K562 (cell line): ENCODE results near the gene HNRNPA3. TPM values are rescaled to one million over a fixed set of nuclear protein-coding genes. Genes with fewer than 3 reads are reported as not detected.

Experiments
- GATA2 ChIP-seq: sonication (generic); formaldehyde crosslinking; IDR thresholded peaks from 2 replicates; pipeline ENCODE4 v1.4.0; 2020; ENCODE audit warnings: mild to moderate bottlenecking, missing genetic modification reagents
- HOMEZ ChIP-seq: fragments of 250-450 bp; sonication (Bioruptor Pico); IDR thresholded peaks from 2 replicates; pipeline ENCODE4 v1.4.0; 2020; ENCODE audit warnings: mild to moderate bottlenecking, moderate library complexity
- ID3 ChIP-seq, 2 experiments: fragments of 250-450 bp in 1 of 2; fragments of 450-650 bp in 1 of 2; sonication (Bioruptor Pico) in 1 of 2; IDR thresholded peaks; 2 replicates each; pipeline versions ENCODE4 v1.6.1 to v1.8.0; 2016 to 2021; ENCODE audit warnings: mild to moderate bottlenecking in 2 of 2, moderate library complexity in 2 of 2, missing compliant biosample characterization in 1 of 2, missing genetic modification characterization in 1 of 2
- JUNB ChIP-seq: fragments of 450-650 bp; formaldehyde crosslinking; conservative IDR thresholded peaks from 2 replicates; pipeline ENCODE4 v1.4.0; 2020; ENCODE audit warnings: mild to moderate bottlenecking
- JUND ChIP-seq, 2 experiments: IDR thresholded peaks; 2 replicates in 1 of 2; 3 replicates in 1 of 2; pipeline ENCODE4 v1.6.1; 2011; ENCODE audit warnings: borderline replicate concordance in 2 of 2, low read depth in 2 of 2, low read length in 2 of 2, improper control_type of control experiment in 1 of 2, missing biosample characterization in 1 of 2, missing genetic modification characterization in 1 of 2, missing genetic modification reagents in 1 of 2
- MAZ ChIP-seq, 2 experiments: fragments of 450-650 bp in 1 of 2; sonication (generic) in 1 of 2; formaldehyde crosslinking; IDR thresholded peaks in 1 of 2; conservative IDR thresholded peaks in 1 of 2; 2 replicates each; pipeline versions ENCODE4 v1.4.0 to v1.5.0; 2020; ENCODE audit warnings: mild to moderate bottlenecking in 1 of 2, missing genetic modification reagents in 1 of 2
- MEF2D ChIP-seq: conservative IDR thresholded peaks from 2 replicates; pipeline ENCODE4 v1.6.1; 2016; ENCODE audit warnings: low read depth, missing genetic modification characterization, missing compliant biosample characterization
- PHF21A ChIP-seq: fragments of 450-650 bp; IDR thresholded peaks from 2 replicates; pipeline ENCODE4 v1.6.1; 2017; ENCODE audit warnings: low read depth, borderline replicate concordance
- PRDM10 ChIP-seq: fragments of 450-650 bp; IDR thresholded peaks from 2 replicates; pipeline ENCODE4 v1.6.1; 2018; ENCODE audit not compliant: partially characterized antibody
- RHOXF2B ChIP-seq: fragments of 250-450 bp; sonication (Bioruptor Pico); conservative IDR thresholded peaks from 2 replicates; pipeline ENCODE4 v1.5.1; 2021
- RUNX1 ChIP-seq: sonication (generic); IDR thresholded peaks from 2 replicates; pipeline ENCODE4 v1.6.1; 2016; ENCODE audit warnings: antibody characterized with exemption, low read depth
- SIRT6 ChIP-seq: IDR thresholded peaks from one replicate; pipeline ENCODE4 v1.6.1; 2012; ENCODE audit warnings: low read depth, mild to moderate bottlenecking, control low read depth, inconsistent platforms, low read length, moderate library complexity
- SPI1 ChIP-seq: IDR thresholded peaks from 2 replicates; pipeline ENCODE4 v1.6.1; 2011; ENCODE audit warnings: low read depth, low read length, control low read depth, borderline replicate concordance
- ZNF41 ChIP-seq: fragments of 250-450 bp; sonication (Bioruptor Pico); conservative IDR thresholded peaks from 2 replicates; pipeline ENCODE4 v1.4.0; 2020; ENCODE audit warnings: mild to moderate bottlenecking
- ZNF668 ChIP-seq: fragments of 250-450 bp; sonication (Bioruptor Pico); IDR thresholded peaks from 2 replicates; pipeline ENCODE4 v1.8.0; 2022; ENCODE audit warnings: mild to moderate bottlenecking, inconsistent platforms
- polyA plus RNA-seq, 8 experiments: library from polyadenylated mRNA; depleted of rRNA in 4 of 8; stranded (reverse) in 5 of 8; unstranded in 3 of 8; fragments of >200 nt; fragmentation: Nextera tagmentation in 2 of 8; fragmentation: Illumina TruSeq in 1 of 8; extraction: Ambion mirVana in 2 of 8; extraction: Trizol in 1 of 8; gene quantifications; 2 replicates each; pipeline versions ENCODE4 v1.2.1 to v1.2.3, GENCODE V29; 2011 to 2014; ENCODE audit warnings: inconsistent platforms in 1 of 8, missing spikeins in 1 of 8
- total RNA-seq, 7 experiments: library from RNA; depleted of rRNA in 6 of 7; stranded (reverse); fragments of >200 nt in 6 of 7; fragmentation: Illumina TruSeq in 2 of 7; extraction: Trizol in 2 of 7; gene quantifications; 2 replicates each; pipeline versions ENCODE4 v1.2.1 to v1.2.3, GENCODE V29; 2011 to 2021; ENCODE audit warnings: low replicate concordance in 1 of 7
- TF ChIP-seq, protein P1 (sequence below): fragments of 200-800 bp; sonication (Bioruptor generic); IDR thresholded peaks from 2 replicates; pipeline ENCODE4 v1.6.1; 2017; ENCODE audit warnings: missing genetic modification characterization, missing compliant biosample characterization
- TF ChIP-seq, protein P2 (sequence below), 2 experiments: IDR thresholded peaks; 2 replicates each; pipeline ENCODE4 v1.6.1; 2011; ENCODE audit warnings: borderline replicate concordance in 1 of 2, control low read depth in 1 of 2, low read depth in 1 of 2, low read length in 1 of 2, mild to moderate bottlenecking in 1 of 2, mixed read lengths in 1 of 2, moderate library complexity in 1 of 2; ENCODE audit not compliant: insufficient read depth in 1 of 2, insufficient read length in 1 of 2, poor library complexity in 1 of 2, severe bottlenecking in 1 of 2; ENCODE audit errors: extremely low read depth in 1 of 2

Gene HNRNPA3
- total and polyA plus RNA-seq, 9 of the 15 experiments (the other 6 are each of a cell fraction or from before 2014, with no cell fraction given), result 72.8 to 428 (median 192) TPM

DNA sequence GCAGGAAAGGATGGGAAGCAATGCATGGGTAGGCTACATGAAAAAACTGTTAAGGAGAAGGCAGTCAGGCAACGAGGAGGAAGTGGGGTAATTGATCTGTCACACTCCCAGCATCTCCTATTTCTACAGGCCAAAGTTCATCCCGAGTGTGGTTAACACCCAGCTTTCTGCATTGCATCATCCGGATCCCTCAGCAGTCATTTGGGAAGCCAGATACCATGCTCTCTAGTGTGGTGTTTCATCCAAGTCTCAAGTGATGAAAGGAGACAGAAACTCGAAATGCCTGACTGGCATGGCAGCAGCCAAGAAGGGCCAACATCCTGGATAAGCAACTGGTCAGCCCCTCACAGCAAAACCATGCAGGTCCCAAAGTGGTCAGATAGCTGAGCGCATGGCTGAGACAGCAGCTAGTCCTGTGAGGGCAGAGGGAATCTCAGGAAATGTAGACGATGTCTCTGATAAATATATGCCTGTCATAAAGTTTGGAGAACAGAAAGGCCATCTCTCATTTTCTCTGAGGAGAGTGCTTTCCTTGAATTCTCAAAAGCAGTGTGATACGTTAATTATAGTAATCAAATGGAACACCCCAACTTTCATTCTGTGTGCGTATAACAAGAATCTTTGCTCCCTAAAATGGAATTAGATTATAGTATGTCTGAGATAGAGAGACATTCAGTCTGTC lies 24.8 kb upstream of the HNRNPA3 start (continued):
- TF ChIP-seq ID3 (CRISPR knock-in tag; IDR thresholded peaks at IDR 0.05) (no peak), ID3 (tag; IDR thresholded peaks at IDR 0.05) (peak; percentile 79; the same call in 1 of the 2 replicates), ZNF668 (no peak), JUNB (0 out of 2 replicates have a peak, but pooled peaks have one; percentile 41), JUND (IDR thresholded peaks at IDR 0.05; ENCODE audit: borderline replicate concordance, low read depth, low read length) (peak; percentile 78), JUND (tag; IDR thresholded peaks at IDR 0.05; ENCODE audit: borderline replicate concordance, low read depth, low read length) (peak; percentile 70; the same call in 1 of the 3 replicates), ZNF41 (CRISPR knock-in tag) (0 out of 2 replicates have a peak, but pooled peaks have one; percentile 47), MAZ (CRISPR knock-in tag; conservative IDR thresholded peaks at IDR 0.05 in 1 of 2, IDR thresholded peaks at IDR 0.05 in 1 of 2) (peak; percentile 12 to 30; a peak in 1 of 4 replicates), GATA2 (CRISPR knock-in tag) (no peak), SIRT6 (no peak), RHOXF2B (peak; percentile 89), PHF21A (no peak), MEF2D (tag) (no peak), SPI1 (0 out of 2 replicates have a peak, but pooled peaks have one; percentile 40), PRDM10 (no peak), RUNX1 (no peak), HOMEZ (CRISPR knock-in tag) (no peak)
- TF ChIP-seq, protein P1, sequence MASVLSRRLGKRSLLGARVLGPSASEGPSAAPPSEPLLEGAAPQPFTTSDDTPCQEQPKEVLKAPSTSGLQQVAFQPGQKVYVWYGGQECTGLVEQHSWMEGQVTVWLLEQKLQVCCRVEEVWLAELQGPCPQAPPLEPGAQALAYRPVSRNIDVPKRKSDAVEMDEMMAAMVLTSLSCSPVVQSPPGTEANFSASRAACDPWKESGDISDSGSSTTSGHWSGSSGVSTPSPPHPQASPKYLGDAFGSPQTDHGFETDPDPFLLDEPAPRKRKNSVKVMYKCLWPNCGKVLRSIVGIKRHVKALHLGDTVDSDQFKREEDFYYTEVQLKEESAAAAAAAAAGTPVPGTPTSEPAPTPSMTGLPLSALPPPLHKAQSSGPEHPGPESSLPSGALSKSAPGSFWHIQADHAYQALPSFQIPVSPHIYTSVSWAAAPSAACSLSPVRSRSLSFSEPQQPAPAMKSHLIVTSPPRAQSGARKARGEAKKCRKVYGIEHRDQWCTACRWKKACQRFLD (CRISPR knock-in tag), result no peak
- TF ChIP-seq, protein P2, sequence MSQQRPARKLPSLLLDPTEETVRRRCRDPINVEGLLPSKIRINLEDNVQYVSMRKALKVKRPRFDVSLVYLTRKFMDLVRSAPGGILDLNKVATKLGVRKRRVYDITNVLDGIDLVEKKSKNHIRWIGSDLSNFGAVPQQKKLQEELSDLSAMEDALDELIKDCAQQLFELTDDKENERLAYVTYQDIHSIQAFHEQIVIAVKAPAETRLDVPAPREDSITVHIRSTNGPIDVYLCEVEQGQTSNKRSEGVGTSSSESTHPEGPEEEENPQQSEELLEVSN (IDR thresholded peaks at IDR 0.05; ENCODE audit: borderline replicate concordance in 1 of 2, extremely low read depth in 1 of 2, insufficient read depth in 1 of 2, insufficient read length in 1 of 2, low read depth in 1 of 2, low read length in 1 of 2, poor library complexity in 1 of 2, severe bottlenecking in 1 of 2), result no peak
